HepG2 (cell line): ENCODE measurements around the gene RIMBP2. TPM values are rescaled to one million over a fixed set of nuclear protein-coding genes. Genes with fewer than 3 reads are reported as not detected.

Experiments
- ATAC-seq: fragments of 200-7000 bp; cut with Tn5 transposase; 3 replicates; pipeline ENCODE4 v1.9.1; 2020; ENCODE audit warnings: mild to moderate bottlenecking, moderate library complexity
- BruUV-seq: library from RNA; stranded (reverse); fragments of 400-500 nt; replicated peaks from 2 replicates; lab custom pipeline; 2021; lab: Mats Ljungman, UMichigan
- CTCF ChIA-PET: fragments of 300-600 bp; formaldehyde crosslinking; extraction: SDS; loops from one replicate; lab custom pipeline; 2021; ENCODE audit warnings: low total read pairs, inconsistent platforms, low intra/inter-chr PET ratio; lab: Yijun Ruan, JAX
- POLR2A ChIA-PET: fragments of 350-600 bp; sonication (Branson Sonifier 250); formaldehyde crosslinking; loops from one replicate; lab custom pipeline; 2020; ENCODE audit warnings: antibody characterized with exemption, inconsistent platforms; lab: Yijun Ruan, JAX
- DNase-seq: peaks from one replicate; pipeline ENCODE4 v3.0.0-alpha.2; 2015; ENCODE audit warnings: low spot score
- FAIRE-seq: peaks from 3 replicates; lab custom pipeline; 2011; peaks lifted over from hg19 to GRCh38; lab: Jason Lieb, UNC
- H2AFZ ChIP-seq: one replicate; pipeline ENCODE4 v1.6.1; 2011; ENCODE audit warnings: low read length, inconsistent platforms
- H3K27ac ChIP-seq: fragments of 300-600 bp; 3 replicates; pipeline ENCODE4 v1.8.0; 2011; ENCODE audit warnings: mixed run types, mild to moderate bottlenecking, mixed read lengths, low read length, inconsistent platforms; ENCODE audit not compliant: insufficient read depth; ENCODE audit errors: extremely low read length
- H3K27me3 ChIP-seq, 2 experiments: fragments of 200-600 bp in 1 of 2; 2 replicates in 1 of 2; 3 replicates in 1 of 2; pipeline versions ENCODE4 v1.6.0 to v1.8.0; 2011; ENCODE audit warnings: low read length in 2 of 2, mild to moderate bottlenecking in 2 of 2, moderate library complexity in 2 of 2, inconsistent platforms in 1 of 2; ENCODE audit not compliant: insufficient read depth in 2 of 2, control insufficient read depth in 1 of 2
- H3K36me3 ChIP-seq, 2 experiments: fragments of 200-600 bp in 1 of 2; replicated peaks in 1 of 2; 2 replicates in 1 of 2; 3 replicates in 1 of 2; pipeline versions ENCODE4 v1.5.1 to v1.8.0; 2011; ENCODE audit warnings: low read length in 2 of 2, inconsistent platforms in 1 of 2; ENCODE audit not compliant: insufficient read depth in 2 of 2, control insufficient read depth in 1 of 2
- H3K4me1 ChIP-seq: 2 replicates; pipeline ENCODE4 v1.5.1; 2012; ENCODE audit warnings: low read length, inconsistent platforms; ENCODE audit not compliant: insufficient read depth
- H3K4me2 ChIP-seq: 2 replicates; pipeline ENCODE4 v1.6.0; 2011; ENCODE audit warnings: low read depth, low read length, inconsistent platforms
- H3K4me3 ChIP-seq, 3 experiments: fragments of 200-600 bp in 1 of 3; sonication (generic), shearing (Covaris generic) in 1 of 3; replicated peaks in 1 of 3; 2 replicates each; pipeline ENCODE4 v1.5.1; 2011 to 2016; ENCODE audit warnings: low read length in 3 of 3, inconsistent platforms in 2 of 3, low read depth in 2 of 3, mild to moderate bottlenecking in 2 of 3, control low read depth in 1 of 3, mixed read lengths in 1 of 3; ENCODE audit not compliant: insufficient read depth in 1 of 3
- H3K79me2 ChIP-seq: one replicate; pipeline ENCODE4 v1.6.1; 2011; ENCODE audit warnings: low read length, inconsistent platforms; ENCODE audit not compliant: insufficient read depth
- H3K9ac ChIP-seq: 2 replicates; pipeline ENCODE4 v1.6.0; 2011; ENCODE audit warnings: mild to moderate bottlenecking, low read depth, low read length, inconsistent platforms; ENCODE audit not compliant: insufficient read depth
- H3K9me3 ChIP-seq: 2 replicates; pipeline ENCODE4 v1.5.1; 2012; ENCODE audit warnings: mild to moderate bottlenecking, low read length
- H4K20me1 ChIP-seq: 2 replicates; pipeline ENCODE4 v1.6.0; 2011; ENCODE audit warnings: inconsistent platforms, mild to moderate bottlenecking, low read length, moderate library complexity; ENCODE audit not compliant: insufficient read depth
- CBX5 ChIP-seq: sonication (generic); formaldehyde crosslinking; IDR thresholded peaks from 2 replicates; pipeline ENCODE4 v1.4.0; 2020; ENCODE audit warnings: missing genetic modification reagents, borderline replicate concordance
- GPN1 ChIP-seq: sonication (generic); formaldehyde crosslinking; IDR thresholded peaks from 2 replicates; pipeline ENCODE4 v1.5.1; 2020; ENCODE audit warnings: missing genetic modification reagents, borderline replicate concordance
- KLF6 ChIP-seq: IDR thresholded peaks from 2 replicates; pipeline ENCODE4 v1.8.0; 2016; ENCODE audit warnings: missing biosample characterization, missing genetic modification reagents
- NR1H2 ChIP-seq: sonication (generic); formaldehyde crosslinking; IDR thresholded peaks from 2 replicates; pipeline ENCODE4 v1.8.1; 2022; ENCODE audit warnings: low read depth, missing genetic modification reagents, borderline replicate concordance
- REL ChIP-seq: sonication (generic); formaldehyde crosslinking; conservative IDR thresholded peaks from 2 replicates; pipeline ENCODE4 v1.8.0; 2022; ENCODE audit warnings: mild to moderate bottlenecking, missing genetic modification reagents, moderate library complexity
- SOX13 ChIP-seq, 3 experiments: fragments of 450-650 bp in 1 of 3; sonication (generic) in 1 of 3; formaldehyde crosslinking in 1 of 3; IDR thresholded peaks in 2 of 3; conservative IDR thresholded peaks in 1 of 3; 2 replicates each; pipeline versions ENCODE4 v1.5.0 to v1.6.1; 2016 to 2020; ENCODE audit warnings: antibody characterized with exemption in 1 of 3, mild to moderate bottlenecking in 1 of 3, missing compliant biosample characterization in 1 of 3, missing genetic modification reagents in 1 of 3, moderate library complexity in 1 of 3
- SRSF9 ChIP-seq: fragments of 200-400 bp; formaldehyde crosslinking; IDR thresholded peaks from 2 replicates; pipeline ENCODE4 v1.6.1; 2018; ENCODE audit warnings: borderline replicate concordance, mild to moderate bottlenecking, low read depth, low read length; ENCODE audit not compliant: insufficient read depth, poor library complexity, severe bottlenecking
- TOE1 ChIP-seq: sonication (generic); formaldehyde crosslinking; IDR thresholded peaks from 2 replicates; pipeline ENCODE4 v1.4.0; 2020; ENCODE audit warnings: mild to moderate bottlenecking, missing genetic modification reagents
- TP53 ChIP-seq: sonication (generic); formaldehyde crosslinking; conservative IDR thresholded peaks from 2 replicates; pipeline ENCODE4 v1.4.0; 2020; ENCODE audit warnings: missing genetic modification reagents
- WGBS: methylation state at CpG from one replicate; pipeline ENCODE4 v1.1.6; 2017; ENCODE audit warnings: low lambda C conversion rate; 5-methylcytosine and 5-hydroxymethylcytosine counted together
- in situ Hi-C: cut with HindIII; loops from 2 replicates; pipeline ENCODE4 v1.10.0; 2017; ENCODE audit warnings: low pct_unique_long_range_greater_than_20kb; ENCODE audit not compliant: extremely low pct_ligation_motif_present
- intact Hi-C: fragments of 100-400 bp; cut with micrococcal nuclease; formaldehyde crosslinking; loops from one replicate; pipeline ENCODE4 v1.10.0; 2022; ENCODE audit not compliant: unreplicated experiment
- polyA plus RNA-seq, 8 experiments: library from polyadenylated mRNA; depleted of rRNA in 3 of 8; stranded (reverse) in 7 of 8; unstranded in 1 of 8; fragments of >200 nt; fragmentation: Illumina TruSeq in 4 of 8; extraction: Trizol in 4 of 8; gene quantifications; 2 replicates each; pipeline versions ENCODE4 v1.2.1 to v1.2.3, GENCODE V29; 2011 to 2016; ENCODE audit warnings: low read depth in 4 of 8, missing spikeins in 1 of 8, mixed read lengths in 1 of 8; ENCODE audit not compliant: insufficient read depth in 1 of 8
- total RNA-seq, 5 experiments: library from RNA; depleted of rRNA; stranded (reverse); fragments of >200 nt; fragmentation: Illumina TruSeq; extraction: Trizol; gene quantifications; 2 replicates each; pipeline ENCODE4 v1.2.3, GENCODE V29; 2016; ENCODE audit warnings: low read depth in 1 of 5
- TF ChIP-seq, protein P1 (sequence below): sonication (generic); formaldehyde crosslinking; IDR thresholded peaks from 2 replicates; pipeline ENCODE4 v1.5.1; 2020; ENCODE audit warnings: missing genetic modification reagents, mild to moderate bottlenecking, borderline replicate concordance
- TF ChIP-seq, protein P2 (sequence below): sonication (generic); formaldehyde crosslinking; IDR thresholded peaks from 2 replicates; pipeline ENCODE4 v1.4.0; 2020; ENCODE audit warnings: missing genetic modification reagents
- TF ChIP-seq, protein P3 (sequence below): sonication (generic); formaldehyde crosslinking; conservative IDR thresholded peaks from 2 replicates; pipeline ENCODE4 v1.8.0; 2022; ENCODE audit warnings: missing genetic modification reagents

The RIMBP2 gene
- total and polyA plus RNA-seq, 2 of the 13 experiments (the other 11 are each of a cell fraction or from before 2014, with no cell fraction given), result 0.03 TPM; not detected in 1

DNA sequence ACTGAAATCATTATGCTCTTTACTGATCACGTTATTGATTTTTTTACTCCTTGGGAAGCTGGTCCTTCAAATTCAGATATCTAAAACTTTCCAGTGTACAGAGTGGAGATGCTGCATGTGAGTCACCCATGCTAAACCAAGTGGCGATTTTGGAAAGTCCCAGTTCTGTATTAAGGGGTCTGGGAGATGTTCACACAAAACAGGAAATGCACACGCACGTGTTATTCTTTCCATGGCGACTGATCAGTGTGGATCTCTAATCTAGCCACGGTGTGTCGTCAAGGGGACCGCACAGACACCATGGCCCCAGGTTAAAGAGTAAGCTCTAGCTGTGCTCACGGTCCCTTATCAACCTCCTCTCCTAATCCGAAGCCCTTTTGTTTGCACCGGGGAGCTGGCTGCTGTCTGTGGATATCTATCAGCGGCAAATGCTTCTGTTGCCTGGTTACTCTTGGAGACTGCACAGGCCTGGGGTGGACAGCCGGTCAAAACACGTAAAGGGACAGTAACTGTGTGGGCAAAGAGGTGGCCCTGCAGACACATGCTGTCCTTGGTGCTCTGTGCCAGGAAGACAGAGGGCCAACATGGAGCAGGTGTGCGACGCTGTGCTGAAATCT is 96.6 kb downstream of the RIMBP2 start:
- 29% methylated on average over 9 of the region's 16 CpGs for WGBS
- Histone ChIP-seq H3K4me1 (no peaks in the 10 kb centered on the region), H3K4me3 (no peak overlapping the region), H3K27ac (no peak overlapping the region), H4K20me1 (no peaks in the 10 kb centered on the region), H3K36me3 (no peaks in the 10 kb centered on the region), H3K9me3 (no peaks in the 10 kb centered on the region), H3K27me3 (peaks cover 3 to 41% of the 10 kb centered on the region in 2 experiments; a peak in 4 of 5 replicates), H3K79me2 (no peaks in the 10 kb centered on the region), H2AFZ (no peak overlapping the region), H3K4me2 (no peak overlapping the region), H3K9ac (no peak overlapping the region)
- no peak for FAIRE-seq
- no TSS peak for BruUV-seq
- ChIA-PET CTCF (no interaction called here), POLR2A (no interaction called here)
- no peak for ATAC-seq
- intact Hi-C loops (no loop called here), in situ Hi-C loops (no loop called here)
- no peak for DNase-seq
- no peak for TF ChIP-seq TP53 (CRISPR knock-in tag)
- TF ChIP-seq REL, result no peak
- TF ChIP-seq, protein P1, sequence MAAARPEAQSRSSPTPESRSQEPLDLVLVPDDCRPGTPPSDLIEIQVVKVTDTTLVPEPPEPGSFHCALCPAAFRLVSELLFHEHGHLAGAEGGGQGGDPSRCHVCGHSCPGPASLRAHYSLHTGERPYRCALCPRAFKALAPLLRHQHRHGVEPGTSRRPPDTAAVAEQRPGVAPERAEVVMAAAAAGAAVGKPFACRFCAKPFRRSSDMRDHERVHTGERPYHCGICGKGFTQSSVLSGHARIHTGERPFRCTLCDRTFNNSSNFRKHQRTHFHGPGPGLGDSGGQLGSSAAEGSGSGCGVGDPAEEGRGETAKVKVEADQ (CRISPR knock-in tag), result no peak
- no peak for TF ChIP-seq SRSF9
- TF ChIP-seq, protein P2, sequence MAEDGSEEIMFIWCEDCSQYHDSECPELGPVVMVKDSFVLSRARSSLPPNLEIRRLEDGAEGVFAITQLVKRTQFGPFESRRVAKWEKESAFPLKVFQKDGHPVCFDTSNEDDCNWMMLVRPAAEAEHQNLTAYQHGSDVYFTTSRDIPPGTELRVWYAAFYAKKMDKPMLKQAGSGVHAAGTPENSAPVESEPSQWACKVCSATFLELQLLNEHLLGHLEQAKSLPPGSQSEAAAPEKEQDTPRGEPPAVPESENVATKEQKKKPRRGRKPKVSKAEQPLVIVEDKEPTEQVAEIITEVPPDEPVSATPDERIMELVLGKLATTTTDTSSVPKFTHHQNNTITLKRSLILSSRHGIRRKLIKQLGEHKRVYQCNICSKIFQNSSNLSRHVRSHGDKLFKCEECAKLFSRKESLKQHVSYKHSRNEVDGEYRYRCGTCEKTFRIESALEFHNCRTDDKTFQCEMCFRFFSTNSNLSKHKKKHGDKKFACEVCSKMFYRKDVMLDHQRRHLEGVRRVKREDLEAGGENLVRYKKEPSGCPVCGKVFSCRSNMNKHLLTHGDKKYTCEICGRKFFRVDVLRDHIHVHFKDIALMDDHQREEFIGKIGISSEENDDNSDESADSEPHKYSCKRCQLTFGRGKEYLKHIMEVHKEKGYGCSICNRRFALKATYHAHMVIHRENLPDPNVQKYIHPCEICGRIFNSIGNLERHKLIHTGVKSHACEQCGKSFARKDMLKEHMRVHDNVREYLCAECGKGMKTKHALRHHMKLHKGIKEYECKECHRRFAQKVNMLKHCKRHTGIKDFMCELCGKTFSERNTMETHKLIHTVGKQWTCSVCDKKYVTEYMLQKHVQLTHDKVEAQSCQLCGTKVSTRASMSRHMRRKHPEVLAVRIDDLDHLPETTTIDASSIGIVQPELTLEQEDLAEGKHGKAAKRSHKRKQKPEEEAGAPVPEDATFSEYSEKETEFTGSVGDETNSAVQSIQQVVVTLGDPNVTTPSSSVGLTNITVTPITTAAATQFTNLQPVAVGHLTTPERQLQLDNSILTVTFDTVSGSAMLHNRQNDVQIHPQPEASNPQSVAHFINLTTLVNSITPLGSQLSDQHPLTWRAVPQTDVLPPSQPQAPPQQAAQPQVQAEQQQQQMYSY (CRISPR knock-in tag), result no peak
- TF ChIP-seq KLF6 (CRISPR knock-in tag), result no peak
- no peak for TF ChIP-seq TOE1 (CRISPR knock-in tag)
- TF ChIP-seq, protein P3, sequence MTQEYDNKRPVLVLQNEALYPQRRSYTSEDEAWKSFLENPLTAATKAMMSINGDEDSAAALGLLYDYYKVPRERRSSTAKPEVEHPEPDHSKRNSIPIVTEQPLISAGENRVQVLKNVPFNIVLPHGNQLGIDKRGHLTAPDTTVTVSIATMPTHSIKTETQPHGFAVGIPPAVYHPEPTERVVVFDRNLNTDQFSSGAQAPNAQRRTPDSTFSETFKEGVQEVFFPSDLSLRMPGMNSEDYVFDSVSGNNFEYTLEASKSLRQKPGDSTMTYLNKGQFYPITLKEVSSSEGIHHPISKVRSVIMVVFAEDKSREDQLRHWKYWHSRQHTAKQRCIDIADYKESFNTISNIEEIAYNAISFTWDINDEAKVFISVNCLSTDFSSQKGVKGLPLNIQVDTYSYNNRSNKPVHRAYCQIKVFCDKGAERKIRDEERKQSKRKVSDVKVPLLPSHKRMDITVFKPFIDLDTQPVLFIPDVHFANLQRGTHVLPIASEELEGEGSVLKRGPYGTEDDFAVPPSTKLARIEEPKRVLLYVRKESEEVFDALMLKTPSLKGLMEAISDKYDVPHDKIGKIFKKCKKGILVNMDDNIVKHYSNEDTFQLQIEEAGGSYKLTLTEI, result no peak
- TF ChIP-seq SOX13 (IDR thresholded peaks at IDR 0.05), result no peak
- TF ChIP-seq SOX13 (CRISPR knock-in tag; conservative IDR thresholded peaks at IDR 0.05 in 1 of 2, IDR thresholded peaks at IDR 0.05 in 1 of 2), result no peak
- no peak for TF ChIP-seq CBX5 (CRISPR knock-in tag)
- TF ChIP-seq NR1H2 (CRISPR knock-in tag), result no peak
- TF ChIP-seq GPN1 (CRISPR knock-in tag), result no peak
